HepG2 (cell line): ENCODE results near the gene HNRNPM. TPM values are rescaled to one million over a fixed set of nuclear protein-coding genes. Genes with fewer than 3 reads are reported as not detected.

ENCODE experiments used
- ASH2L ChIP-seq: fragments of 300-600, 200-600 bp; sonication (generic); IDR thresholded peaks from 2 replicates; pipeline ENCODE4 v1.7.0; 2017; ENCODE audit warnings: low read depth, mild to moderate bottlenecking, moderate library complexity, mixed read lengths, low read length; ENCODE audit not compliant: insufficient read length
- ATM ChIP-seq: fragments of 450-650 bp; IDR thresholded peaks from 2 replicates; pipeline ENCODE4 v1.7.1; 2017; ENCODE audit warnings: mild to moderate bottlenecking, borderline replicate concordance
- CTCF ChIP-seq: sonication (generic); formaldehyde crosslinking; IDR thresholded peaks from 2 replicates; pipeline ENCODE4 v1.5.0; 2020; ENCODE audit warnings: mild to moderate bottlenecking, missing genetic modification reagents, moderate library complexity
- HIVEP1 ChIP-seq: sonication (generic); formaldehyde crosslinking; IDR thresholded peaks from 2 replicates; pipeline ENCODE4 v1.4.0; 2020; ENCODE audit warnings: mild to moderate bottlenecking, missing genetic modification reagents
- IKZF4 ChIP-seq: sonication (generic); formaldehyde crosslinking; IDR thresholded peaks from 2 replicates; pipeline ENCODE4 v1.5.1; 2020; ENCODE audit warnings: borderline replicate concordance, mild to moderate bottlenecking, low read depth, missing genetic modification reagents; ENCODE audit errors: not compliant biosample characterization
- LCORL ChIP-seq, 2 experiments: fragments of 450-650 bp in 1 of 2; sonication (generic) in 1 of 2; formaldehyde crosslinking in 1 of 2; IDR thresholded peaks; 2 replicates each; pipeline versions ENCODE4 v1.5.0 to v1.6.1; 2017 to 2020; ENCODE audit warnings: antibody characterized with exemption in 1 of 2, missing genetic modification reagents in 1 of 2
- MTERF4 ChIP-seq: sonication (generic); formaldehyde crosslinking; IDR thresholded peaks from 2 replicates; pipeline ENCODE4 v1.8.0; 2023; ENCODE audit warnings: mild to moderate bottlenecking, missing genetic modification reagents
- NCOA1 ChIP-seq: sonication (generic); formaldehyde crosslinking; IDR thresholded peaks from 2 replicates; pipeline ENCODE4 v1.9.0; 2021; ENCODE audit warnings: missing genetic modification reagents
- PATZ1 ChIP-seq: sonication (generic); formaldehyde crosslinking; IDR thresholded peaks from 2 replicates; pipeline ENCODE4 v1.4.0; 2020; ENCODE audit warnings: missing genetic modification reagents
- PHF21A ChIP-seq: sonication (generic); formaldehyde crosslinking; IDR thresholded peaks from 2 replicates; pipeline ENCODE4 v1.5.0; 2020; ENCODE audit warnings: mild to moderate bottlenecking, missing genetic modification reagents
- PITX1 ChIP-seq: sonication (generic); formaldehyde crosslinking; IDR thresholded peaks from 2 replicates; pipeline ENCODE4 v1.5.1; 2020; ENCODE audit warnings: mild to moderate bottlenecking, missing genetic modification reagents
- PLRG1 ChIP-seq: fragments of 450-650 bp; conservative IDR thresholded peaks from 2 replicates; pipeline ENCODE4 v1.6.1; 2016
- SMAD9 ChIP-seq: sonication (generic); formaldehyde crosslinking; IDR thresholded peaks from 2 replicates; pipeline ENCODE4 v1.5.1; 2020; ENCODE audit warnings: mild to moderate bottlenecking, missing genetic modification reagents
- TGIF2 ChIP-seq: IDR thresholded peaks from 2 replicates; pipeline ENCODE4 v1.6.1; 2016; ENCODE audit warnings: control low read depth, missing compliant biosample characterization
- ZGPAT ChIP-seq: IDR thresholded peaks from 2 replicates; pipeline ENCODE4 v1.6.1; 2016; ENCODE audit warnings: mild to moderate bottlenecking
- ZNF687 ChIP-seq: sonication (generic); formaldehyde crosslinking; IDR thresholded peaks from 2 replicates; pipeline ENCODE4 v1.5.1; 2020; ENCODE audit warnings: mild to moderate bottlenecking, missing genetic modification reagents, moderate library complexity
- polyA plus RNA-seq, 8 experiments: library from polyadenylated mRNA; depleted of rRNA in 3 of 8; stranded (reverse) in 7 of 8; unstranded in 1 of 8; fragments of >200 nt; fragmentation: Illumina TruSeq in 4 of 8; extraction: Trizol in 4 of 8; gene quantifications; 2 replicates each; pipeline versions ENCODE4 v1.2.1 to v1.2.3, GENCODE V29; 2011 to 2016; ENCODE audit warnings: low read depth in 4 of 8, missing spikeins in 1 of 8, mixed read lengths in 1 of 8; ENCODE audit not compliant: insufficient read depth in 1 of 8
- total RNA-seq, 5 experiments: library from RNA; depleted of rRNA; stranded (reverse); fragments of >200 nt; fragmentation: Illumina TruSeq; extraction: Trizol; gene quantifications; 2 replicates each; pipeline ENCODE4 v1.2.3, GENCODE V29; 2016; ENCODE audit warnings: low read depth in 1 of 5

Gene HNRNPM
- total and polyA plus RNA-seq, 2 of the 13 experiments (the other 11 are each of a cell fraction or from before 2014, with no cell fraction given) = 56.7 to 102 TPM

GRCh38 chr19:8396563-8397203, 48.1 kb upstream of the HNRNPM start (continued):
- TF ChIP-seq ASH2L (no peak), ZNF687 (CRISPR knock-in tag) (peak; percentile 64), NCOA1 (no peak), IKZF4 (CRISPR knock-in tag) (no peak), PATZ1 (CRISPR knock-in tag) (peak; percentile 87), CTCF (CRISPR knock-in tag) (peak; percentile 81), MTERF4 (CRISPR knock-in tag) (no peak), ATM (no peak), PITX1 (CRISPR knock-in tag) (no peak), HIVEP1 (CRISPR knock-in tag) (no peak), SMAD9 (no peak), PLRG1 (no peak), TGIF2 (CRISPR knock-in tag) (0 out of 2 replicates have a peak, but pooled peaks have one; percentile 31), LCORL (IDR thresholded peaks at IDR 0.05) (no peak), LCORL (CRISPR knock-in tag; IDR thresholded peaks at IDR 0.05) (no peak), ZGPAT (CRISPR knock-in tag) (no peak), PHF21A (CRISPR knock-in tag) (no peak)
